ENCODE measurements around the gene RITA1. TPM values are rescaled to one million over a fixed set of nuclear protein-coding genes. Genes with fewer than 3 reads are reported as not detected.
A peak's percentile ranks its signal among the peaks of the same experiment; 100 is the strongest.

RITA1 gene
- total and polyA plus RNA-seq, 2 experiments from 2014 or later: 20.0 to 40.4 TPM

DNA sequence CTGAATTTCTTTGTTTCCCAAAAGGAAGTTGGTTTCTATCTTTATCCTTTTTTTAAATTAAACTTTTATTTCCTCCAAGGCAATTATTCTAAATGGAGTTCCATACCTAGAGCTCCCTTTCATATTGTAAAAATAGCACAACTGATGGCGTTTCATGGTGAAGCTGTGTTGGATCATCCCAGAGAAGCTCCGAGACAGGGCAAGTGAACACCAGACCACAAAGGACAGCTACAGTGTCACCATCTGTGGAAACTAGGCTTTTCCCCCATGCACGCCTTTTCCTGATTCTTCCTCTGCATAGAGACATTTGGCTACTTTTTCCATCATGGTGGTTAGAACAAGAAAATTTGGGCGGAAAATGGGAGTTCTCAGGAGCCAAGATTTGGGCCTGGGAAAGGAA lies 48.4 kb downstream of the RITA1 start (continued):
- TF ChIP-seq, protein P1, sequence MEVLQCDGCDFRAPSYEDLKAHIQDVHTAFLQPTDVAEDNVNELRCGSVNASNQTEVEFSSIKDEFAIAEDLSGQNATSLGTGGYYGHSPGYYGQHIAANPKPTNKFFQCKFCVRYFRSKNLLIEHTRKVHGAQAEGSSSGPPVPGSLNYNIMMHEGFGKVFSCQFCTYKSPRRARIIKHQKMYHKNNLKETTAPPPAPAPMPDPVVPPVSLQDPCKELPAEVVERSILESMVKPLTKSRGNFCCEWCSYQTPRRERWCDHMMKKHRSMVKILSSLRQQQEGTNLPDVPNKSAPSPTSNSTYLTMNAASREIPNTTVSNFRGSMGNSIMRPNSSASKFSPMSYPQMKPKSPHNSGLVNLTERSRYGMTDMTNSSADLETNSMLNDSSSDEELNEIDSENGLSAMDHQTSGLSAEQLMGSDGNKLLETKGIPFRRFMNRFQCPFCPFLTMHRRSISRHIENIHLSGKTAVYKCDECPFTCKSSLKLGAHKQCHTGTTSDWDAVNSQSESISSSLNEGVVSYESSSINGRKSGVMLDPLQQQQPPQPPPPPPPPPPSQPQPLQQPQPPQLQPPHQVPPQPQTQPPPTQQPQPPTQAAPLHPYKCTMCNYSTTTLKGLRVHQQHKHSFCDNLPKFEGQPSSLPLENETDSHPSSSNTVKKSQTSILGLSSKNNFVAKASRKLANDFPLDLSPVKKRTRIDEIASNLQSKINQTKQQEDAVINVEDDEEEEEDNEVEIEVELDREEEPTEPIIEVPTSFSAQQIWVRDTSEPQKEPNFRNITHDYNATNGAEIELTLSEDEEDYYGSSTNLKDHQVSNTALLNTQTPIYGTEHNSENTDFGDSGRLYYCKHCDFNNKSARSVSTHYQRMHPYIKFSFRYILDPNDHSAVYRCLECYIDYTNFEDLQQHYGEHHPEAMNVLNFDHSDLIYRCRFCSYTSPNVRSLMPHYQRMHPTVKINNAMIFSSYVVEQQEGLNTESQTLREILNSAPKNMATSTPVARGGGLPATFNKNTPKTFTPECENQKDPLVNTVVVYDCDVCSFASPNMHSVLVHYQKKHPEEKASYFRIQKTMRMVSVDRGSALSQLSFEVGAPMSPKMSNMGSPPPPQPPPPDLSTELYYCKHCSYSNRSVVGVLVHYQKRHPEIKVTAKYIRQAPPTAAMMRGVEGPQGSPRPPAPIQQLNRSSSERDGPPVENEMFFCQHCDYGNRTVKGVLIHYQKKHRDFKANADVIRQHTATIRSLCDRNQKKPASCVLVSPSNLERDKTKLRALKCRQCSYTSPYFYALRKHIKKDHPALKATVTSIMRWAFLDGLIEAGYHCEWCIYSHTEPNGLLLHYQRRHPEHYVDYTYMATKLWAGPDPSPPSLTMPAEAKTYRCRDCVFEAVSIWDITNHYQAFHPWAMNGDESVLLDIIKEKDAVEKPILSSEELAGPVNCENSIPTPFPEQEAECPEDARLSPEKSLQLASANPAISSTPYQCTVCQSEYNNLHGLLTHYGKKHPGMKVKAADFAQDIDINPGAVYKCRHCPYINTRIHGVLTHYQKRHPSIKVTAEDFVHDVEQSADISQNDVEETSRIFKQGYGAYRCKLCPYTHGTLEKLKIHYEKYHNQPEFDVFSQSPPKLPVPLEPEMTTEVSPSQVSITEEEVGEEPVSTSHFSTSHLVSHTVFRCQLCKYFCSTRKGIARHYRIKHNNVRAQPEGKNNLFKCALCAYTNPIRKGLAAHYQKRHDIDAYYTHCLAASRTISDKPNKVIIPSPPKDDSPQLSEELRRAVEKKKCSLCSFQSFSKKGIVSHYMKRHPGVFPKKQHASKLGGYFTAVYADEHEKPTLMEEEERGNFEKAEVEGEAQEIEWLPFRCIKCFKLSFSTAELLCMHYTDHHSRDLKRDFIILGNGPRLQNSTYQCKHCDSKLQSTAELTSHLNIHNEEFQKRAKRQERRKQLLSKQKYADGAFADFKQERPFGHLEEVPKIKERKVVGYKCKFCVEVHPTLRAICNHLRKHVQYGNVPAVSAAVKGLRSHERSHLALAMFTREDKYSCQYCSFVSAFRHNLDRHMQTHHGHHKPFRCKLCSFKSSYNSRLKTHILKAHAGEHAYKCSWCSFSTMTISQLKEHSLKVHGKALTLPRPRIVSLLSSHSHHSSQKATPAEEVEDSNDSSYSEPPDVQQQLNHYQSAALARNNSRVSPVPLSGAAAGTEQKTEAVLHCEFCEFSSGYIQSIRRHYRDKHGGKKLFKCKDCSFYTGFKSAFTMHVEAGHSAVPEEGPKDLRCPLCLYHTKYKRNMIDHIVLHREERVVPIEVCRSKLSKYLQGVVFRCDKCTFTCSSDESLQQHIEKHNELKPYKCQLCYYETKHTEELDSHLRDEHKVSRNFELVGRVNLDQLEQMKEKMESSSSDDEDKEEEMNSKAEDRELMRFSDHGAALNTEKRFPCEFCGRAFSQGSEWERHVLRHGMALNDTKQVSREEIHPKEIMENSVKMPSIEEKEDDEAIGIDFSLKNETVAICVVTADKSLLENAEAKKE (CRISPR knock-in tag; IDR thresholded peaks at IDR 0.05): no peak
- TF ChIP-seq ZNF114 (CRISPR knock-in tag; IDR thresholded peaks at IDR 0.05): no peak
- TF ChIP-seq POLR2AphosphoS5 (IDR thresholded peaks at IDR 0.05; ENCODE audit: low read depth): no peak
- TF ChIP-seq STAT1 (IDR thresholded peaks at IDR 0.05; ENCODE audit: unreplicated experiment): no peak

DNA sequence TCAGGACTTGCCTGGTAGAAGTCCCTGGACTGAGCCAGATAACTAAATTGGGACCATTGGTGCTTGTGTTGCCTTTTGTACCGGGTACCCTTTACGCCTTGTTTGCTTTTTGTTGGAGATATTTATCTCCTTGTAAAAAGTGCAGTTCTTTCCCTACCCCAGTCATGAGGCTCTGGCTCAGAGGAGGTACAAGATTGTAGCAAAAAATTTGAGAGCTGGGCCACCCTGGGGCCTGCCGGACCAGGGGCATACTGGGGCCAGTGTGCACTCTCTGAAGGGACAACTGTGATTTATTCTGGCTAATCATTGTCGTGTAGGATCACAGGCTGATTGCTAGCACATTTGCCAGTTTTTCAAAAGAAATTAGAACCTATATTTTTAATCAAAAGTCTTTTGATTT lies 49.0 kb downstream of the RITA1 start:
- DNase-seq (ENCODE audit: low spot score) (no peak), ATAC-seq (no peak)
- Histone ChIP-seq H3K4me3 (no peak overlapping the region), H3K36me3 (ENCODE audit: insufficient read depth) (peaks cover 6% of the 10 kb centered on the region; the same call in 1 of the 2 replicates), H3F3A (replicated peaks; ENCODE audit: low read depth) (no peaks in the 10 kb centered on the region), H2AFZ (no peak overlapping the region), H3K4me1 (ENCODE audit: insufficient read depth) (peaks cover 15% of the 10 kb centered on the region), H3K79me2 (replicated peaks; ENCODE audit: insufficient read depth) (no peaks in the 10 kb centered on the region), H3K27me3 (ENCODE audit: insufficient read depth) (no peaks in the 10 kb centered on the region), H3K4me2 (no peak overlapping the region), H4K20me1 (replicated peaks; ENCODE audit: insufficient read depth) (no peaks in the 10 kb centered on the region), H3K27ac (ENCODE audit: low read depth) (no peak overlapping the region), H3K9me2 (ENCODE audit: insufficient read depth) (no peaks in the 10 kb centered on the region)
- peaks cover 41% of the 10 kb centered on the region for H3K36me3 Mint-ChIP-seq (ENCODE audit: low read depth)
- H3K27ac Mint-ChIP-seq: peak overlapping the region; percentile 82
- no peaks in the 10 kb centered on the region; the same call in 2 of the 3 replicates for H3K9me3 Mint-ChIP-seq
- H3K4me1 Mint-ChIP-seq: peaks cover 34% of the 10 kb centered on the region
- no peak overlapping the region for H3K4me3 Mint-ChIP-seq
- H3K27me3 Mint-ChIP-seq (ENCODE audit: insufficient read depth, low read depth, poor library complexity): peaks cover 6% of the 10 kb centered on the region
- TF ChIP-seq EZH2 (IDR thresholded peaks at IDR 0.05; ENCODE audit: low read depth, unreplicated experiment): no peak
- no peak for TF ChIP-seq ZNF331 (CRISPR knock-in tag; IDR thresholded peaks at IDR 0.05; ENCODE audit: low read depth)
- TF ChIP-seq POLR2AphosphoS5 (IDR thresholded peaks at IDR 0.05; ENCODE audit: low read depth): no peak
- no peak for TF ChIP-seq ZNF114 (CRISPR knock-in tag; IDR thresholded peaks at IDR 0.05)
- TF ChIP-seq EZH2phosphoT487 (IDR thresholded peaks at IDR 0.05; ENCODE audit: unreplicated experiment): no peak
- TF ChIP-seq, protein P2, sequence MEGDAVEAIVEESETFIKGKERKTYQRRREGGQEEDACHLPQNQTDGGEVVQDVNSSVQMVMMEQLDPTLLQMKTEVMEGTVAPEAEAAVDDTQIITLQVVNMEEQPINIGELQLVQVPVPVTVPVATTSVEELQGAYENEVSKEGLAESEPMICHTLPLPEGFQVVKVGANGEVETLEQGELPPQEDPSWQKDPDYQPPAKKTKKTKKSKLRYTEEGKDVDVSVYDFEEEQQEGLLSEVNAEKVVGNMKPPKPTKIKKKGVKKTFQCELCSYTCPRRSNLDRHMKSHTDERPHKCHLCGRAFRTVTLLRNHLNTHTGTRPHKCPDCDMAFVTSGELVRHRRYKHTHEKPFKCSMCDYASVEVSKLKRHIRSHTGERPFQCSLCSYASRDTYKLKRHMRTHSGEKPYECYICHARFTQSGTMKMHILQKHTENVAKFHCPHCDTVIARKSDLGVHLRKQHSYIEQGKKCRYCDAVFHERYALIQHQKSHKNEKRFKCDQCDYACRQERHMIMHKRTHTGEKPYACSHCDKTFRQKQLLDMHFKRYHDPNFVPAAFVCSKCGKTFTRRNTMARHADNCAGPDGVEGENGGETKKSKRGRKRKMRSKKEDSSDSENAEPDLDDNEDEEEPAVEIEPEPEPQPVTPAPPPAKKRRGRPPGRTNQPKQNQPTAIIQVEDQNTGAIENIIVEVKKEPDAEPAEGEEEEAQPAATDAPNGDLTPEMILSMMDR (conservative IDR thresholded peaks at IDR 0.05; ENCODE audit: low read depth in 2 of 2): no peak
- no peak for TF ChIP-seq JUNB (IDR thresholded peaks at IDR 0.05; ENCODE audit: unreplicated experiment)
- no peak for TF ChIP-seq STAT1 (IDR thresholded peaks at IDR 0.05; ENCODE audit: unreplicated experiment)
- no peak for TF ChIP-seq CREB1 (CRISPR knock-in tag; IDR thresholded peaks at IDR 0.05; ENCODE audit: low read depth)
